Stimulated activated CD8-positive, alpha-beta memory T cell treated with anti-CD3 and anti-CD28 coated beads, Interleukin-15, amount 100 ng/mL, for 4 hours (primary cell): ENCODE data around the gene SCYGR7.
"Not testable (repeated sequence)": the region's sequence is repeated elsewhere in the genome, so short reads cannot be mapped to it uniquely, and the experiment has no call there.

Experiments
- DNase-seq, 2 donors: peaks; one replicate each; pipeline ENCODE4 v3.0.0-alpha.2; 2020; ENCODE audit warnings: low read depth in 2 of 2

The SCYGR7 gene

DNA sequence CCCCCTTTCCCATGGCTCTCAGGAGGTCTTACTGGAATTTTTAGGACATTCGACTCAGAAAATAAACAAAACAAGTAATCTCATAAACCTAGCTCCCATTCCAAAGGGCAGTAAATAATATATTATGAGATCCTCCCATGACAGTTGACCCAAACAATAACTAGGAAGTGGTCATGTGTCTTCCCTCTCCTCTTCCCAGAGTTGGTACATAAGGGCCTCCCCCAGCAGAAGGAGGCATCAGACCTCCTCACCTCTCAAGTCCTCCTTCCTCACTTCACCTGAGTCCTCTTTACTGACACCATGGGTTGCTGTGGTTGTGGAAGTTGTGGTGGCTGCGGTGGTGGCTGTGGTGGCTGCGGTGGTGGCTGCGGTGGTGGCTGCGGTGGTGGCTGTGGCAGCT, at the start of gene SCYGR7:
Gene SCYGR7 (plus strand): TSS at position 301 of the 400 bp plus-strand sequence. CDS start 0 bp downstream, at position 301.
- no peak for DNase-seq

- DNase-seq, result no peak
Observed at GRCh38 chr2:227684258-227684657, 43.9 kb upstream of the SCYGR7 start.

- DNase-seq, result no peak
Observed at GRCh38 chr2:227687189-227687588, 40.9 kb upstream of the SCYGR7 start.

GRCh38 chr2:227696990-227697679, 31.0 kb upstream of the SCYGR7 start:
- DNase-seq, result no peak

- DNase-seq, result no peak
Observed at GRCh38 chr2:227701556-227701955, 26.6 kb upstream of the SCYGR7 start.

DNA sequence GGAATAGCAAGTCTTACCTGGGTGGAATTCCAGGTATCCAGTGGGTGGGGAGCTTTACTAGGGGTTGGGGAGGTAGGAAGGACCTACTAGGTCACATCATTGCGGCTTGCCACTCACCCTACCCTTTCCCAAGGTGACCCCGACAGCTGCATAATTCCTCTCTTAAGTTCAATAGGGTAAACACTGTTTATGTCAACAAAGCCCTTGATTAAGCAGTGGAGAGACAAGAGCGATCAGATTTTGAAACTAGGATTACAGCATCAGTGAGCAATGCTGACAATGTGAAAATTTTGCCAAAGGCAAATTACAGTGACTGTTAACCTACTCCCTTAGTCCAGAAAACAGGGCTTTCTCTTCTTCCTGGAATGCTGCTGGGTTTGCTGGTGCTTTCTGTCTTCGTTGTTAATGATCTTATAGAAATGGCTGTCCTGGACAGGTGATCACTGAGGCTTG, 24.8 kb upstream of the SCYGR7 start:
- no peak for DNase-seq

DNA sequence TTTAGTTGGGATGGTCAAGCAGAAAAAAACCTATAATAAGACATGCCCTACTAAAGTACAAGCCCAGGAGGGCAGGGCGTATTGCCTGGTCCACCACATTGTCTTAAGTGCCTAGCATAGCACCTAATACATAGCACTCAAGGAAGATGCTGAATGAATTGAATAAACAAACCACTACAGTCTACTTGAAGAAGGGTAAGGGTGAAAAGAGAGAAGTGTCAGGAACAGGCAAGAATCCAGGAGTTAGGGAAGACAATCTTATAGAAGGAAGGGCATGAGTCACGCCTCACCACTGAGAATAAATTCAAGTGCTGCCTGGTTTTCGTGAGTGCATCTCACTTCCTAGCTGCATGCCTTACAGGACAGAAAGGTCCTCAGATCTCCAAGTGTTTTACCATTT, 24.2 kb upstream of the SCYGR7 start:
- no peak for DNase-seq

DNA sequence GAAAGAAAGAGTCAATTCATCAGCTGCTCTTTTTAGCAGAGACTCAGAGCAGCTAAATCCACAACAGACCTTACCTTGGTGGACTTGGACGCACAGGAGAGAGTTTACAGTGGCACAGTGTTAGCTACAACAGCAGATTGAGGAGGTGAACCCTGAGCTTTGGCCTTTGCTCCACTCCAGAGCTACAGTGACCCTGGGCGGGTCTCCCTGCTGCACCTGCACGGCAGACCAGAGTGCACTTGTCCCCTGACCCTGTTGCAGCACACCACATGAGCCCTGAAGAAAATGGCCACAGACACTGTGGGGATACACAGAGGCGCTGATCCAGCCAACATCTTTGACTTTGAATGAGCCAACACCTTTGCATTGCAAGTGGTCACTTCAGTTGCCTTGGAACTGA, 21.3 kb upstream of the SCYGR7 start:
- no peak for DNase-seq

- no peak for DNase-seq
Observed at GRCh38 chr2:227707390-227707789, 20.7 kb upstream of the SCYGR7 start.

GRCh38 chr2:227710986-227711385, 17.1 kb upstream of the SCYGR7 start:
- no peak for DNase-seq

DNA sequence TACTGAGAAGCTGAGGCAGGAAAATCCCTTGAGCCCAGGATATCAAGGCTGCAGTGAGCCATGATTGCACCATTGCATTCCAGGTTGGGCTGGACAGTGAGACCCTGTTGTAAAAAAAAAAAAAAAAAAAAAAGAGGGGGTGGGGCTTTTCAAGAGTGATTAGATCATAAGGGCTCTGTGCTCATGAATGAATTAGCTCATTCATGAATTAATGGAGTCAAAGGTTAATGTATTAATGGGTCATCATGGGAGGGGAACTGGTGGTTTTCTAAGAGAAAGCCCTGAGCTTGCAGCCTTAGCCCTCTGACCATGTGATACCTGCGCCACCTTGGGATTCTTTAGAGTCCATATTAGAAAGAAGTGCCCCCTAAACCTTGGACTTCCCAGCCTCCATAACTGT, 14.8 kb upstream of the SCYGR7 start:
- DNase-seq, result no peak

DNA sequence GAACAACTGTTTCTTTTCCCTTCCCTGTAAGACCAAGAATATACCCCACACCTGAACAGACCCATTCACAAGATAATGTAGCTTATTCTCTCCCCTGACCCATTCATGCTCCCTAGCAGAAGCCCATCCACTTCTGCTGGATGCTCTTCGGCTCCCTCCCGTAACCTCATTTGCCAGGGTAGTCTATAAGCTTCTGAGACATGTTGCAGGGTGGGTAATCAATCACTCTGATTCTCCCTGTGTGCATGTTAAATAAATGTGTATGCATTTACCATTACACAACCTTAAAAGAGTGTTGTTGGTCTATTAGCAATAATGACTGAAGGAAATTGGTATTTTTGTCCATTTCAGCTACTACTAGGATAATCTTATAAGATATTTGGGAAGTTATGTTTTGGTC, 11.6 kb upstream of the SCYGR7 start:
- no peak for DNase-seq

DNA sequence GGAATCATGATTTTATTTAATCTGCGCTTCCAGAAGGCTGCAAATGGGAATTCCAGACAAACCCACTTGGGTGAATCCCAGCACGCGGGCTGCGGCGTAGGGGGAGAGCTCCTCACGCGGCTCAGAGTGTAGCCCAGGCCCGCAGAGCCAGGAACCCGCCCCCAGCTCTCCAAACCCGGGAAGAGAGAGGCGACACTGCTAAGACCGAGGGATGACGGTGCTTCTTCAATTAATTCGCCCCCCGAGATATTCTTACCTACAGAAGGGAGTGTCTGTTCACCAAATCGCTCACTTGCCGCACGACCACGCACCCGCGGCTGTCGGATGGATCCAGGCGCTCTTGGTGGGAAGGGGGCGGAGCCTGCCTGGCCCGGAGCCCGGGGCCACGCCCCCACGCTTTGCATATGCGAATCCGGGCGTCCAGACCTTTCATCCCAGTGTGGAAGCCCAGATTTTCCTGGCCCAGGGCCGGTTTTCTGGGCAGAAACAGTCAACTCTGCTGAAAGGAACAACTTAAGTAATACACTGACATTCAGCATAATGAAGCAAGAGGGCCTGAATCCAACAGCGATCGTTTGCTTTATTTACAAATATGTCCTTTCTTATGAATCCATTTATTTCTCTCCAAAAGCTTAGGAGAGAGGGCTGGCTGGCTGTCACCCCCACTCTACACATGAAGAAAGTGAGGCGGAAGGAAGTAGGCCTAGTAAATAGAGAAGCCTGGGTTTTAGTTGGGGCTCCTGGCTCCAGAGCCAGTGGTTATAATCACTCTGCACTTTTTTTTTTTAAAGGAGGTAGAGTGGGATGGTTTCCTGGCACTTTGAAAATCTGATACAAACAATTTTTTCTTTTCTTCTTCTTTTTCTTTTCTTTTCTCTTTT, 10.2 kb upstream of the SCYGR7 start, which contains the start of gene SLC19A3:
Gene SLC19A3 (minus strand): TSS at position 342 of the 881 bp plus-strand sequence. CDS start 15,710 bp downstream, outside the sequence.
- no peak for DNase-seq

- no peak for DNase-seq
Observed at GRCh38 chr2:227719641-227720040, 8.5 kb upstream of the SCYGR7 start.

DNA sequence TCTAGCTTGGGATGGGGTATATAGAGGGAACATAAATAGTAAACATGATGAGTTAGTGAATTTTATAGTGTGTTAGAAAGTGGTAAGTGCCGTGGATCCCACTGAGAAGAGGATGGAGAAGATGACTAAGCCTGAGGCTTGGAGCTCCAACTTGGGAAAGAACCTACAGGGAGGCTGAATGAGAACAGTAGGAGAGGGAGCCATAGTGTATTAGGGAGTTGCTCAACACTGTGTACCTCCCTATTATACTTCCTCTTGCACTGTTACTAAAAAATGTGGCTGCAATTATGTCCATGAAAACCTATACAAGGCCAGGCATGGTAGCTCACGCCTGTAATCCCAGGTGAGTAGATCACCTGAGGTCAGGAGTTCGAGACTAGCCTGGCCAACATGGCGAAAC, 7.5 kb upstream of the SCYGR7 start:
- no peak for DNase-seq

DNA sequence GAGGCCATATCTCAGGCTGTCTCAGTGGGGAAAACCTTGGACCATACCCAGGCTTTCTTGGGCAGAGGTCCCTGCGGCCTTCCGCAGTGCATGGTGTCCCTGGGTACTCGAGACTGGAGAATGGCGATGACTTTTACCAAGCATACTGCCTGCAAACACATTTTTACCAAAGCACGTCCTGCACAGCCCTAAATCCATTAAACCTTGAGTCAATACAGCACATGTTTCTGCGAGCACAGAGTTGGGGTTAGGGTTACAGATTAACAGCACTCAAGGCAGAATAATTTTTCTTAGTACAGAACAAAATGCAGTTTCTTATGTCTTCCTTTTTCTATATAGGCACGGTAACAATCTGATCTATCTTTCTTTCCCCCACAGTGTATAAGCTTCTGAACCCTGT, 5.3 kb upstream of the SCYGR7 start:
- not testable (repeated sequence) for DNase-seq

DNA sequence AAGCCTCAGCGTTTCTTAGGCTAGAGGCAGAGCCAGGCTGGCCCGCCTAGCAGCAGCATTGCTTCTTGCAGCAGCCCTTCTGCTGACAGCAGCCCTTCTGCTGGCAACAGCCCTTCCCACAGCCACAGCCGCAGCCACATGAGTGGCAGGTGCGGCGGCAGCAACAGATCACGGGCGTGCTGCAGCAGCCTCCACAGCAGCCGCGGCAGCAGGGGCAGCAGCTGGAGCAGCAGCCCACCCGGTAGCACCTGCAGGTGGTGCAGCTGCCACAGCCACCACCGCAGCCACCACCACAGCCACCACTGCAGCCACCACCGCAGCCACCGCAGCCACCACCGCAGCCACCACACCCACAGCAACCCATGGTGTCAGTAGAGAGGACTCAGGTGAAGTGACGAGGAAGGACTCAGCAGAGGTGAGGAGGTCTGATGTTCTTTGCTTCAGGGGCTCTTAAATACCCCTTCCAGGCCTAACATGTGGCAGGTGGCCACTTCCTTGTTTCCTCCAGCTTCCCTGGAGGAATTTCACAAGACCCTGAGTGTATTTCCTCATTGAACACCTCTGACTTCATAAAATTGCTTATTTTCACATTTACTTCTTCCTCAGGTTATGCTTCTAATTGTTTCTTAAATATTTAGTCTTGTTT, 3.6 kb upstream of the SCYGR7 start, which contains the start of gene SCYGR6:
Gene SCYGR6 (minus strand): TSS at position 364 of the 646 bp plus-strand sequence. CDS start 0 bp downstream, at position 364.
- DNase-seq, result no peak

DNA sequence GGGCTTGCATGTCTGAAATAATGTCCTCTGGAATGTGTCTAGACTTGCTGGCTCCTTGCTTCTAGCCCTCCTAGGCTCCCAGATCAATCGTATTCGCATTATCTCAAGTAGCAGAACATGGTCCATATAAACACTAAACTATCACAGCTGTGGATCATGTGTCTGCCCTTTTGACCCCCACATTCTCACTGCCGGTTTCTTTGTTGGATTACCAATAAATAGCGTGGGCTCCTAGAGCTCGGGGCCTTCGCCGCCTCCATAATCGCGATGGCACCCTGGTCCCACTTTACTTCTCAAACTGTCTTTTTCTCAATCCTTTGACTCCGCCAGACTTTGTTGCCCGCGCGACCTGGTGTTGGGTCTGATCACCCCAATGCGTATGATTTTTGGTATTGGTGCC, 11.2 kb downstream of the SCYGR7 start:
- DNase-seq, result no peak

- not testable (repeated sequence) for DNase-seq
Observed at GRCh38 chr2:227740705-227741104, 12.6 kb downstream of the SCYGR7 start.

DNA sequence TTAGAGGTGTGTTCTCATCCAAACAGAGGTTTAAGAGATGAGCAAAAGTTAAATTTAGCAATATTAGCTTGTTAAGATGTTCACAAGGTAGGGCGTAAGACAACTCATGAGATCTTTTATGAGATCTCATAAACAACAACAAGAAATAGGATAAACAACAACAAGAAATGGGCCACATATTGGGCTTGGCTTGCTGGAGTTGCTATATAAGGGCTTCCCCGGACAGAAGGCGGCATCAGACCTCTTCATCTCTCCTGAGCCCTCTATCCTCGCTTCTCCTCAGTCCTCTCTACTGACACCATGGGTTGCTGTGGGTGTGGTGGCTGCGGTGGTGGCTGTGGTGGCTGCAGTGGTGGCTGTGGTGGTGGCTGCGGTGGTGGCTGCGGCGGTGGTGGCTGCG, 17.5 kb downstream of the SCYGR7 start, which contains the start of gene SCYGR8:
Gene SCYGR8 (plus strand): TSS at position 301 of the 400 bp plus-strand sequence. CDS start 0 bp downstream, at position 301.
- DNase-seq, result no peak

DNA sequence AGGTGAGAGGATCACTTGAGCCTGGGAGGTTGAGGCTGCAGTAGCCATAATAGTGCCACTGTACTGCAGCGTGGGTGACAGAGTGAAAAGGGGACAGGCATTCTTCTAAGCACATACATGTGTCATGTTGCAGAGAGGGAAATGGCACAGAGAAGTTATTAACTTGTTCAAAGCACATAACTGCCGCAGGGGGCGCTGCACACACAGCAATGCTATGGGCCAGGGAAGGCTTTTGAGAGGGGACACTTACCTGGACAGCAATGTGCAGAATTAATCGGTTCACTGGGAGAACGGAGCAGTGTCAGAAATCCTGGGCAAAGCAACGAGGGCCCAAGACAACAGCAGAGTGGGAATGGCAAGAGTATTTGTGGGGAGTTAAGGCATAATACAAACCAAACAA, 19.9 kb downstream of the SCYGR7 start:
- no peak for DNase-seq

DNA sequence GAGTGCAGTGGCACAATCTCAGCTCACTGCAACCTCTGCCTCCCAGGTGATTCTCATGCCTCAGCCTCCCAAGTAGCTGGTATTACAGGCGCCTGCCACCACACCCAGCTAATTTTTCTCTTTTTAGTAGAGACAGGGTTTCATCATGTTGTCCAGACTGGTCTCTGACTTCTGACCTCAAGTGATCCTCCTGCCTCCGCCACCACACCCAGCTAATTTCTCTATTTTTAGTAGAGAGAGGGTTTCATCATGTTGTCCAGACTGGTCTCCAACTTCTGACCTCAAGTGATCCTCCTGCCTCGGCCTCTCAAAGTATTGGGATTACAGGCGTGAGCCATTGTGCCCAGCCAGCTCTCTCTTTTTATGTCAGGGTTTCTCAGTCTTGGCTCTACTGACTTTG, 28.1 kb downstream of the SCYGR7 start:
- not testable (repeated sequence) for DNase-seq
